GM18873 (cell line): ENCODE measurements around the gene CCNY.

Experiments
- ATAC-seq: cut with Tn5 transposase; IDR thresholded peaks from one replicate; pipeline ENCODE4 v1.9.1; 2021; ENCODE audit warnings: mild to moderate bottlenecking, moderate library complexity, moderate number of reproducible peaks; ENCODE audit not compliant: unreplicated experiment, low FRiP score

CCNY gene

GRCh38 chr10:35447693-35448407, 111.5 kb downstream of the CCNY start:
- ATAC-seq = no peak

- ATAC-seq = no peak
Observed at GRCh38 chr10:35448687-35449662, 112.7 kb downstream of the CCNY start.

- ATAC-seq = no peak
Observed at GRCh38 chr10:35449944-35450343, 113.6 kb downstream of the CCNY start.

GRCh38 chr10:35451151-35452016, 115.1 kb downstream of the CCNY start:
- peak; percentile 99 for ATAC-seq

- ATAC-seq = no peak
Observed at GRCh38 chr10:35452171-35452570, 115.9 kb downstream of the CCNY start.

- no peak for ATAC-seq
Observed at GRCh38 chr10:35452847-35453246, 116.5 kb downstream of the CCNY start.

GRCh38 chr10:35453855-35454532, 117.7 kb downstream of the CCNY start:
- ATAC-seq = no peak

- ATAC-seq = no peak
Observed at GRCh38 chr10:35456153-35456720, 119.9 kb downstream of the CCNY start.

- ATAC-seq = no peak
Observed at GRCh38 chr10:35456784-35457183, 120.5 kb downstream of the CCNY start.

- no peak for ATAC-seq
Observed at GRCh38 chr10:35458500-35459448, 122.5 kb downstream of the CCNY start.

- no peak for ATAC-seq
Observed at GRCh38 chr10:35459449-35459847, 123.1 kb downstream of the CCNY start.

- no peak for ATAC-seq
Observed at GRCh38 chr10:35460852-35461460, 124.6 kb downstream of the CCNY start.

GRCh38 chr10:35462491-35462934, 126.2 kb downstream of the CCNY start:
- ATAC-seq = peak; percentile 87

- no peak for ATAC-seq
Observed at GRCh38 chr10:35463105-35463867, 127.0 kb downstream of the CCNY start.

- no peak for ATAC-seq
Observed at GRCh38 chr10:35463878-35464277, 127.6 kb downstream of the CCNY start.

GRCh38 chr10:35464825-35465456, 128.6 kb downstream of the CCNY start:
- ATAC-seq = no peak

- no peak for ATAC-seq
Observed at GRCh38 chr10:35465673-35466072, 129.4 kb downstream of the CCNY start.
